G401 (cell line): ENCODE measurements around the gene PPP1R13B. TPM values are rescaled to one million over a fixed set of nuclear protein-coding genes. Genes with fewer than 3 reads are reported as not detected.

Experiments used
- DNase-seq: peaks from one replicate; pipeline ENCODE4 v3.0.0-alpha.2; 2015; ENCODE audit warnings: low spot score
- in situ Hi-C: cut with HindIII; loops from 2 replicates; pipeline ENCODE4 v1.10.0; 2016; ENCODE audit warnings: low sequenced_read_pairs, mixed read lengths
- total RNA-seq: library from RNA; depleted of rRNA; stranded (reverse); fragments of >200 nt; shearing (Covaris generic); gene quantifications from 2 replicates; pipeline ENCODE4 v1.2.3, GENCODE V29; 2014

PPP1R13B gene
- total RNA-seq, 1 experiment from 2014 or later = 12.8 TPM

DNA sequence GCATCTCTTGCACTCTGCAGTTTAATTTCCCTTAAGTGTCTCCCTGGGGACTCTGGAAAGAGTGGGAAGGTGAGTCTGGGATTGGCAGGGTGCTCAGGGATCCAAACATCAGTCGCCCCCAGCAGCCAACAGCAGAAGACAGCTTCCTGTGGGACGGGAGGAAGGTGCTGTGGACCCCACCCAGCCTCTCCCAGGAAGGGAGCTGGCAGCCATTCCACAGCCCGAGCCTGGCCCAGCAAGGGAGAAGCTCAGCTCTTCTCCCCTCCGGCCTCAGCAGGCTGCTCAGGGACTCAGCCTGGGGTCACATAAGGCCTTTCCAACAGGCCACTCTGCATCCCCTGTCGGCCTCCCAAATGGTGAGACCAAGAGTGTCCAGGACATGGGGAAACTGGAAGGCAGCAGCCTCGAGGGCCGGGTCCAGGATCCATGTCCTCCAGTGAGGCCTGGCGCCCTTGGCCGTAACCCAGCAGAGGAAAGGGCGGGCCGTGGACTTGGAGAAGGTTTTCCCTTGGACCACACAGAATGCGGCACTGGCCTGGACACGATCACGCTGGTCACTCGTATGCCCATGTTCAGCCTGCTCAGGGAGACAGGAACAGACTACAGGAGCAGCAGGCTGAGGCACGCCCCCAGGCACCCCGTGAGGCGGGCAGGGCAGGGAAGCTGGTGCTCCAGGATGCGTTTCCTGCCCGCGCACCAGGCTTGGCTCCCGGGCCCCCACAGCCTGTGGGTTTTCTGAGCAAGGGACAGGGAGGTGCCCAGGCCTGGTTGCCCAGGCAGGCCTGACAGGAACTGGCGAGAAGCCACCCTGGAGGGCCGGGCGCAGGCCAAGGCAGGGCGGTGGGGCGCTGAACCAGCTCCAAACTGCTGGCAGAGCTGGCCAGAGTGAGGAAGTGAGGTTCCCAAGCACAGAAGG lies 135.6 kb downstream of the PPP1R13B start:
- in situ Hi-C loops = no loop called here
- peak; percentile 86 for DNase-seq

- DNase-seq = no peak
- in situ Hi-C loops = no loop called here
Measured at GRCh38 chr14:103710771-103711377, 136.5 kb downstream of the PPP1R13B start.

GRCh38 chr14:103709814-103710213 lies 137.6 kb downstream of the PPP1R13B start:
- in situ Hi-C loops = no loop called here
- DNase-seq = no peak

GRCh38 chr14:103708750-103709187 lies 138.6 kb downstream of the PPP1R13B start:
- in situ Hi-C loops = no loop called here
- DNase-seq = peak; percentile 87

DNA sequence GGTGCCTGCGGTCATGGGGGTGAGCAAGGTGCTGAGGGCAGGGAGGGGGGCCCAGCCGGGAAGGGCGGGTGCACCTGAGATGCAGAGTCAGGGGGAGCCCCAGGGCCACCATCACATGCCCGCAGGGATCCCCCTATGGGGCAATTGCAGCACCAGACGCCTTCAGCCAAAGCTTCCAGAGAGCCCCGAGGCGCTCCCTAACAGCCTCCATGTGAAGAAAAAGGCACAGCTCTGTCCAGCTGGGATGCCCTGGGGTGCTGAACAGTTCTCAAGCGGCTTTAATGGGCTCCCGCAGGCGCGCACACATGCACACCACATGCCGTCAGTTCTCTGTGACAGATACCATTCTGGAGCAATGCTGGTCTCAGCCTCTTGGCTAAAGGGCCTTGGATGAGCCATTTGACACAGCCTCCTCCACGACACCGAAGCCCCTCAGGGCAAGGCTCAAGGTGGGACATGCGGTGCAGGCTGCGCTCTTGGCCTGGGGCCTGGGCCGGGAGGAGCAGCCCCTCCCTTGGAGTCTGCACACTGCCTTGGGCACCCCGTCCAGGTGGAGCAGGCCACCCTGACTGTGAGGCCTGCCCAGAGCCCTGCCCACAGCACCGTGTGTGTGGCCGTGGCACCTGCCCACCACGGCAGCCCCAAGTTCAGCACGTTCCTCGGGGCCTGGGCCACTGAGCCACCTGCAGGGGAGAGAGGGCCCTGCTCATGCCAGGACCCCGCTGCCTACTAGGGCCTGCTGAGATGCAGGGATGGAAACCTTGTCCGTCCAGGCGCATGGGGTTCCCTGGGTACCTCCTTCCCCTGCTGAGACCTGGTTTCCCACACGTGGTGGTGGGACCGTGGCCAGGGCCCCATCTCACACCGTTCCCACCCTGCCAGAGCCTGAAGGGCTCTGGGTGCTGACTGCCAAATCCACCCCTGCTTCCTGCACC lies 139.8 kb downstream of the PPP1R13B start:
- no peak for DNase-seq
- in situ Hi-C loops = no loop called here

DNA sequence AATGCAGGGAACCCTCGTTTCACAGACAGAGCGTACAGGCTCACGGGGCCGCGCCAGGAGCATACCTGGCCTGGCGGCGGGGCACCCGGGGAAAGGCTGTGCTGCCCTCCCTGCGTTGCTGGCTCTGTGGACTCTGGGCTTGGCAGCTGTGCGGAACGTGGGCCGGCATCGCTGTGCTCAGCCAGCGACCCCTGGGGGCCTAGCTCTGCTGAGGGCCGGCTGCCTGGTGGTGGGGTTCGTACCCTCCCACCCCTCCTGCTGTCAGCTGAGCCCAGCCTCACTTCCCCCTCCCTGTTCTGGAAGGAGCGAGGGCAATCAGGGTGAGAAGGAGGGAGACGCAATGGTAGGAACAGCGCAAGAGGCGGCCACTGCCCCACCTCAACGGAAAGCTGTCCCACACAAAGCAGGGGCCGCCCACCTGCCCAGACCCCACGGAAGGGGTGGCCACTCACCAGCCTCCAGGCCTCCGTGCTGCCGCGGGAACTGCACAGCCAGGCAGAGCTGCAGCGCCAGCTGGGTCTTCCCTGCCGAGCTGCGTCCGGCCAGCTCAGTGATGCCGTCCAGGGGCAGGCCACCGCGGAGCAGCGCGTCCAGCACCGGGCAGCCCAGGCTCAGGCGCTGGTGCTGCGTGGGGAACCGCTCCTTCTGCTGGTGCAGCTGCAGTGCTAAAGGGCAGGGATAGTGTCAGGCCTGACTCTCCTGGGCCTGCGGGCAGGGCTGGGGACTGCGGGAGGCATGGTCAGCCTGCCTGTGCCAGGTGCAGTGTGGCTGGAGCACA lies 140.6 kb downstream of the PPP1R13B start:
- DNase-seq = no peak

DNA sequence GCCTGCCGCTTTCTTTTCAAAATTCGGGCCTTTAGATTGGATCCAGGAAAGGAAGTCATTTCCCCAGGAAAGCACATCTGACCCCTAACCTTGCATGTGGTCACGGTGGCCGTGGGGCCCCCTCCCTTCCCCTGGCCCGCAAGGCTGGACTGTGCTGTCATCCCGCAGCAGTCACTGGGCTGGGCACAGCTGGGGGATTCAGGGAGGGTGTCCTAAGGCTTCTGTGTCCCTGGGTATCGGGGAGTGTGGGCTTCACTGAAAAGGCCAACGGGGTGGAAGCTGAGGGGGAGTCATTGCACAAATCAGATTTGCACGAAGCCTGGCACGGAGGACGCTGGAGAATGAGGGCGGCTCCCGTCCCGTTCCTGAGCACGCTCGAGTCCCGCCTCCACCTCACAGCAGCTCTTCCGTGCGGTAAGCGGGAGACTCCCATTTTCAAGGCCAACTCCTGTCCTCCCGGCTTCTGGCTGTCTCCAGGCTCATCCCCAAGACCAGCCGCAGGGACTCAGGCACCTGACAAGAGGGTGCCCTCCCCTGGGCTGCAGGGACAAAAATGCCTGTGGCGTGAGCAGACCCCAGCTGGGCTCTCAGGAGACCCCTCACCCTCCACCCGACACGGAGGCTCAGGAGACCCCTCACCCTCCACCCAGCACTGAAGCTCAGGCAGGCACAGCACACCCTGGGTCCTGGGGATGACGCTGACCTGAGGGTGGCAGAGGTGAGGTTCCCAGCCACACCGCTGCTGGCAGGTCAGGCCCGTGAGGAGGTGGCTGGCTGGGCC lies 141.7 kb downstream of the PPP1R13B start:
- in situ Hi-C loops = no loop called here
- DNase-seq = no peak

More for the DNA sequence above, 140.6 kb downstream of the PPP1R13B start:
- in situ Hi-C loops = no loop called here

DNA sequence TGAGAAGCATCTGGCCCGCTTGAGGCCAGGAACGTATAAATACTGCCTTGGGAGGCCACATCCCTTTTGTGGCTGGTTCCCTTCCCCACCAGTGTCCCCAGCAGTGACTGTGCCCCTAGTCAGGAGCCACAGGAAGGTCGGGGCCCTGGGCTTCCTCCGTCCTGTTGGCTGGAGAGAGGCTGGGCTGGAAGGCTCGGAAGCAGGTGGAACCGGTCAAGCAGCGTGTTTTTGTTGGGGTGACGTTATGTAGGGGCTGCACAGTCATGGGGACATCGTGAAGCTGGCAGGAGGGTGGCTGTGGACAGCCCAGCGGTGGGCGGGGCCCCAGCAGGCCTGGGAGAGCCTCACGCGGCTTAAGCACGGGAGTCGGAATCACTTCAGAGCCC lies 142.3 kb downstream of the PPP1R13B start:
- in situ Hi-C loops = no loop called here
- no peak for DNase-seq

DNA sequence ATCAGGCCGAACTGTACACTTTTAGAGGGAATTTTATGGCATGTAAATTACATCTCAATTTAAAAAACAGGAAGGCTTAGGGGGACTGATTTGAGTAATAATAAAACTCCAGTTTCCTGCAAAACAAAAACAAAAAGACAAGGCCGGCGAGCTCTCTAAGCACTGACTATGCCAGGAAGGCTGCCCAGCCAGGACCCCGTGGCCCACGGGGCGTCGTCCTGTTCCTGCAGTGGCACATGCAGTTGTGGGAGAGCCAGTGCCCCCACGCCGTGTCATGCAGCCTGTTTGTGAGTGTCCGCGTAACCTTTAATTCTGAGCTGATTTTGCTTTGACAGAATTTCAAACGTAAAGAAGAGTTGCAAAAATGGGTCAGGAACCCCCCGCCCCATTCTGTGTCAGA lies 142.7 kb downstream of the PPP1R13B start:
- in situ Hi-C loops = no loop called here
- DNase-seq = no peak

- in situ Hi-C loops = no loop called here
- DNase-seq = no peak
Measured at GRCh38 chr14:103703433-103704385, 143.7 kb downstream of the PPP1R13B start.

- DNase-seq = peak; percentile 93
- in situ Hi-C loops = no loop called here
Measured at GRCh38 chr14:103702497-103703432, 144.6 kb downstream of the PPP1R13B start.

DNA sequence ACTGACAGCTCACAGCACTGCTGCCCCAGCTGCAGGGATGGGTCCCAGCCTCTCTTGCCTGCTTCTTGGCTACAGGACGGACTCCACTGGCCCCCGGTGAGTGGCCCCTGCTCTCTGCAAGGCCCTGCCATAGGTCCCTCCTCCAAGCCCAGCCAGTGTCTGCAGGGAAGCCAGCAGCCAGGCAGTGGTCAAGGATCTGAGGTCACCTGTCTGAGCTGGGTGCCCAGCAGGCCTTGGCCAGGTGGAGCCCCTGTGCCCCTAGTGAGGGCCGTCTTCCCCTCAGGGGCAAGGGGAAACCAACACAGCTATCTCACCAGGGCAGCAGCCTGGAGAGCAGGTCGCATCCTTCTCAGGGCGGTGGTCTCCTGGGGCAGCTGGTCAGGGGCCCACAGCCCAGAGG lies 145.3 kb downstream of the PPP1R13B start:
- in situ Hi-C loops = no loop called here
- DNase-seq = no peak

DNA sequence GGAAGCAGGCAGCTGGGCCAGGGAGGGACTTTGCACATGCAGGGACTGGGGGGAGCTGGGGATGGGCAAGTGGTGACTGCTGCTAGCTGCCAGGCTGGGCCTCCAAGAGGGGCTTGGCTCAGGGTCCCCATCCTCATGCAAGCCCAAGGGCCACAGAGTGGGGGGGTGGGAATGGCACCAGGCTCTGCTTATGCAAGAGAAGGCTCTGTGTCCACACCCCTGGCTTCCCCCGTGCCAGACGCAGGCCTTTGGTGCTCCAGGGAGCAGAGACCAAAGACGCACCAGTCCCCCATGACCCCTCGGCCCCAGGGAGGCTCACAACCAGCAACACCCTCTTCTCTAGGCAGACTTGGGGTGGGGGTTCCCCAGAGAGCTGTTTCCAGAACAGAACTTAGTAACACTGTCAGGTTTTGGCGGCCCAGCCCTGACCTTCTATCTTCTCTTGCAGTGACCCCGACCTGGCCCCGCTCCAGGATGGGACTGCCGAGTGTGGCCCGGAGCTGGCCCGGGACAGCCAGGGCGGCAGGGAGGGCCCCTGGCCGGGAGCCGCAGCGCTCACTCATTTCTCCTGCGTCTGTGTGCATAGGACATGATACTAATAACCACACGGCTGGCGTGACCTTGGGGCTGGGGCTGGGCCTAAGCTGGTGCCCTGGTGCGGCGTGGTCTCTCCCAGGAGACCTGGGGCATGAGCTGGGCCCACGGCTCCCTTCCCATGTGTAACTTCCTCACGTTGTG lies 146.5 kb downstream of the PPP1R13B start:
- in situ Hi-C loops = no loop called here
- no peak for DNase-seq

GRCh38 chr14:103699901-103700752 lies 147.2 kb downstream of the PPP1R13B start:
- DNase-seq = no peak
- in situ Hi-C loops = no loop called here
